MM.1S (cell line): ENCODE results near the gene KRTAP10-4.

ENCODE experiments used
- DNase-seq: peaks from one replicate; pipeline ENCODE4 v3.0.0-alpha.2; 2015
- H2AFZ ChIP-seq: fragments of 300-600 bp; sonication (generic); 2 replicates; pipeline ENCODE4 v1.6.0; 2016; ENCODE audit warnings: antibody characterized with exemption, low read length
- H3F3A ChIP-seq: fragments of 300-600 bp; sonication (generic); 2 replicates; pipeline ENCODE4 v1.6.1; 2016; ENCODE audit warnings: mild to moderate bottlenecking, antibody characterized with exemption, low read length, moderate library complexity, mixed read lengths; ENCODE audit not compliant: insufficient read depth
- H3K27ac ChIP-seq: fragments of 300-600 bp; sonication (generic); 2 replicates; pipeline ENCODE4 v1.5.1; 2016; ENCODE audit warnings: mild to moderate bottlenecking, low read length
- H3K27me3 ChIP-seq: fragments of 300-600 bp; sonication (generic); replicated peaks from 2 replicates; pipeline ENCODE4 v1.6.0; 2016; ENCODE audit warnings: low read length; ENCODE audit not compliant: insufficient read depth
- H3K36me3 ChIP-seq: fragments of 300-600 bp; sonication (generic); replicated peaks from 2 replicates; pipeline ENCODE4 v1.6.1; 2016; ENCODE audit warnings: mild to moderate bottlenecking, low read length, mixed read lengths; ENCODE audit not compliant: insufficient read depth
- H3K4me1 ChIP-seq: fragments of 300-600 bp; sonication (generic); 2 replicates; pipeline ENCODE4 v1.6.1; 2016; ENCODE audit warnings: low read length, mixed read lengths
- H3K4me2 ChIP-seq: fragments of 300-600 bp; sonication (generic); 2 replicates; pipeline ENCODE4 v1.6.0; 2016; ENCODE audit warnings: low read depth, low read length
- H3K4me3 ChIP-seq: fragments of 300-600 bp; sonication (generic); 2 replicates; pipeline ENCODE4 v1.5.1; 2016; ENCODE audit warnings: low read length, mixed read lengths
- H3K79me2 ChIP-seq: fragments of 300-600 bp; sonication (generic); 2 replicates; pipeline ENCODE4 v1.6.1; 2016; ENCODE audit warnings: mixed run types, low read length, mixed read lengths
- H3K9ac ChIP-seq: fragments of 300-600 bp; sonication (generic); 2 replicates; pipeline ENCODE4 v1.6.1; 2016; ENCODE audit warnings: low read length, mixed read lengths
- H3K9me2 ChIP-seq: fragments of 300-600 bp; sonication (generic); replicated peaks from 2 replicates; pipeline ENCODE4 v1.6.1; 2016; ENCODE audit warnings: mild to moderate bottlenecking, low read length, mixed read lengths; ENCODE audit not compliant: insufficient read depth
- H3K9me3 ChIP-seq: fragments of 300-600 bp; sonication (generic); replicated peaks from 2 replicates; pipeline ENCODE4 v1.6.1; 2016; ENCODE audit warnings: mild to moderate bottlenecking, low read length, mixed read lengths; ENCODE audit not compliant: insufficient read depth
- H4K20me1 ChIP-seq: fragments of 300-600 bp; sonication (generic); 2 replicates; pipeline ENCODE4 v1.6.1; 2016; ENCODE audit warnings: mild to moderate bottlenecking, low read length, moderate library complexity, mixed read lengths; ENCODE audit not compliant: insufficient read depth
- EZH2 ChIP-seq: fragments of 300-600 bp; sonication (generic); optimal IDR thresholded peaks from 2 replicates; pipeline ENCODE3; 2017; ENCODE audit warnings: low read depth, mild to moderate bottlenecking, antibody characterized with exemption, low read length, mixed read lengths
- EZH2phosphoT487 ChIP-seq: fragments of 300-600 bp; sonication (generic); IDR thresholded peaks from 2 replicates; pipeline ENCODE4 v1.6.1; 2018; ENCODE audit warnings: antibody characterized with exemption, low read length
- TF ChIP-seq, protein P1 (sequence below): fragments of 300-600 bp; sonication (generic); IDR thresholded peaks from 2 replicates; pipeline ENCODE4 v1.5.1; 2016; ENCODE audit warnings: antibody characterized with exemption, low read length, mixed read lengths

The KRTAP10-4 gene

DNA sequence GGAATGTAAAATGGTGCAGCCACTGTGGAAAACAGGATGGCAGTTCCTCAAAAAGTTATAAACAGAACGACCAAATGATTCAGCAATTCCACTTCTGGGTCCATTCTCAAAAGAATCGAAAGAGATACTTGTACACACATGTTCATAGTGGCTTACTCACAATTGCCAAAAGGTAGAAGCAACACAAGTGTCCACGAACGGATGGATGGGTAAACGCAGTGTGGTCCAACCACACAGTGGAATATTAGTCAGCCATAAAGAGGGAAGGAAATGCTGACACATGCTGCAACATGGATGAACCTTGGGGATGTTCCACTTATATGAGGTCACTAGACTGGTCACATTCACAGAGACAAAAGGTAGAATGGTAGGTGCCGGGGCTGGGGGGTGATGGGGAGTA lies 38.8 kb upstream of the KRTAP10-4 start:
- no peaks in the 10 kb centered on the region for H3K4me1 ChIP-seq
- no peak overlapping the region for H2AFZ ChIP-seq
- H3K9me2 ChIP-seq: no peaks in the 10 kb centered on the region
- H3K4me2 ChIP-seq: no peak overlapping the region
- TF ChIP-seq, protein P1, sequence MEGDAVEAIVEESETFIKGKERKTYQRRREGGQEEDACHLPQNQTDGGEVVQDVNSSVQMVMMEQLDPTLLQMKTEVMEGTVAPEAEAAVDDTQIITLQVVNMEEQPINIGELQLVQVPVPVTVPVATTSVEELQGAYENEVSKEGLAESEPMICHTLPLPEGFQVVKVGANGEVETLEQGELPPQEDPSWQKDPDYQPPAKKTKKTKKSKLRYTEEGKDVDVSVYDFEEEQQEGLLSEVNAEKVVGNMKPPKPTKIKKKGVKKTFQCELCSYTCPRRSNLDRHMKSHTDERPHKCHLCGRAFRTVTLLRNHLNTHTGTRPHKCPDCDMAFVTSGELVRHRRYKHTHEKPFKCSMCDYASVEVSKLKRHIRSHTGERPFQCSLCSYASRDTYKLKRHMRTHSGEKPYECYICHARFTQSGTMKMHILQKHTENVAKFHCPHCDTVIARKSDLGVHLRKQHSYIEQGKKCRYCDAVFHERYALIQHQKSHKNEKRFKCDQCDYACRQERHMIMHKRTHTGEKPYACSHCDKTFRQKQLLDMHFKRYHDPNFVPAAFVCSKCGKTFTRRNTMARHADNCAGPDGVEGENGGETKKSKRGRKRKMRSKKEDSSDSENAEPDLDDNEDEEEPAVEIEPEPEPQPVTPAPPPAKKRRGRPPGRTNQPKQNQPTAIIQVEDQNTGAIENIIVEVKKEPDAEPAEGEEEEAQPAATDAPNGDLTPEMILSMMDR: no peak
- DNase-seq: no peak
- no peak overlapping the region for H3K27ac ChIP-seq
- H3K36me3 ChIP-seq: no peaks in the 10 kb centered on the region
- no peaks in the 10 kb centered on the region for H3K9me3 ChIP-seq
- H3K4me3 ChIP-seq: no peak overlapping the region
- H4K20me1 ChIP-seq: no peaks in the 10 kb centered on the region
- no peaks in the 10 kb centered on the region for H3F3A ChIP-seq
- H3K9ac ChIP-seq: no peak overlapping the region
- H3K27me3 ChIP-seq: peaks cover 90% of the 10 kb centered on the region
- H3K79me2 ChIP-seq: no peaks in the 10 kb centered on the region

DNA sequence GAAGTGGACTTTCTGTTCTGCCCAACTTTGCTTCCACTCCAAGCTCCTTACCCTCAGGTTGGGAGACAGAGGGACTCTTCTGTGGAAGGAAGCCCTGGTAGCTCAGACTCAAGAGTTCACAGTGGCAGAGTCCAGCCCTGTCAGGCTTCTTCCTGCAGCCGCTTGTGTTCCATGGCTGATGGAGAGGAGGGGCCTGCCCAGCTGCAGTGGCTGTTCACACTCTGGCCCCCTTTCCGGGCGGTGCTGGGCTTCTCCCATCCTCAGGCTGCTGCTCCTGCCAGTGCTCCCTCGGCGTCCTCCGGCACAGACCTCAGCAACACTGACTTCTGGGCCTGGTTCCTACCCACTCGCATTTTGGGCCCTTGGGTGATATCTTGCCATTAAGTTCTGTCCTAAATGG lies 37.6 kb upstream of the KRTAP10-4 start:
- H3K4me1 ChIP-seq: no peaks in the 10 kb centered on the region
- no peak overlapping the region for H2AFZ ChIP-seq
- H3K4me2 ChIP-seq: no peak overlapping the region
- H3K4me3 ChIP-seq: no peak overlapping the region
- TF ChIP-seq EZH2 (no peak), EZH2phosphoT487 (no peak)
- TF ChIP-seq, protein P1: no peak
- H3K9me3 ChIP-seq: no peaks in the 10 kb centered on the region
- no peaks in the 10 kb centered on the region for H4K20me1 ChIP-seq
- H3K9me2 ChIP-seq: no peaks in the 10 kb centered on the region
- H3K79me2 ChIP-seq: no peaks in the 10 kb centered on the region
- H3K27ac ChIP-seq: no peak overlapping the region
- H3F3A ChIP-seq: no peaks in the 10 kb centered on the region
- H3K27me3 ChIP-seq: peaks cover 88% of the 10 kb centered on the region
- no peak overlapping the region for H3K9ac ChIP-seq
- no peaks in the 10 kb centered on the region for H3K36me3 ChIP-seq
- no peak for DNase-seq

DNA sequence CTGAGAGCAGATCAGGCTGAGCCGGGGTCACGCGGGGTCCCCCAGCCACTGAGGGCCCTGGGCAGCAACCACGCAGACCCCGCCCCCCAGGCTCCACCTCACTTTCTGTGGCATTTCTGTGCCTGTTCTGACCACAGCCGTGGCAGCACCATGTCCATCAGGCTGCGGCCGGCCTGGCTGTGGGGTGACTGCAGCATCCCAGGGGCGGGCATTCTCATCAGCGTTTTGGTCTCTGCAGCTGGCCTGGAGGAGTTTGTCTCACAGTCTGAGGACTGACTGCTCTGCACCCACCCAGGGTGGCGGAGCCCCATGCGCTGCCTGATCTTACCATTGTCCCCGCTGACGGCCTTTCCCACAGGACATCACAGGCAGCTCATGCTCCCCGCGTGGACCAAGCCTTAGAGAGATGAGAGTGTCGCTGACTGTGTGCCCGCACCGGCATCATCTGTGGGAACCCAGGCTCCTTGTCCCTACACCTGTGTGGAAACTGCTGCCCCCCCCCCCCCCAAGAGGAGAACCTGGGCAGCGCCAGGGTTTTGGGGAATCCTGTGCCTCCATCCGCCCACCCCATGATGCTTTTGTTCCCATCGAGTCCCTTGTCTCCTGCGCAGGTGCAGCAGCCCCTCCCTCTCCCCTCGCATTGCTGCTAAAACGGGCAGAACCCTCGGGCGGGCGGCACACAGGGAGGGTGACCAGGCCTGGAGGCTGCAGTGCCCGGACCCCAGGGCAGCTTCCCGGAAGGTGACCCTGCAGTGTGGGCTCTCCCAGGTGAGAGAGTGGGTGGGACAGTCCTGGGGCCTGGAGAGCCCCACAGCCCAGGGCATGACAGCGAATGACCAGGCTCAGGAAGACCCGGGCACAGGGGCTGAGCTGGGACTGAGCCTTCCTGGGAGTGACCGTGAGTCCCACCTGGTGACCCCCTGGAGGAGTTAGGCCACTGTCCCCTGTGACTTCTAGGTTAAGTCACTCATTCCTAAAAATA lies 35.3 kb upstream of the KRTAP10-4 start:
- H3K9me3 ChIP-seq: no peaks in the 10 kb centered on the region
- no peaks in the 10 kb centered on the region for H4K20me1 ChIP-seq
- H3K4me3 ChIP-seq: no peak overlapping the region
- no peaks in the 10 kb centered on the region for H3K4me1 ChIP-seq
- no peaks in the 10 kb centered on the region for H3K9me2 ChIP-seq
- H3K4me2 ChIP-seq: no peak overlapping the region
- no peaks in the 10 kb centered on the region for H3K36me3 ChIP-seq
- H3K27me3 ChIP-seq: peaks cover 88% of the 10 kb centered on the region
- no peaks in the 10 kb centered on the region for H3K79me2 ChIP-seq
- TF ChIP-seq, protein P1: no peak
- TF ChIP-seq EZH2phosphoT487 (no peak), EZH2 (no peak)
- DNase-seq: no peak
- no peaks in the 10 kb centered on the region for H3F3A ChIP-seq
- no peak overlapping the region for H2AFZ ChIP-seq
- H3K27ac ChIP-seq: no peak overlapping the region
- H3K9ac ChIP-seq: no peak overlapping the region
